NCI-H345 treated with DMSO at 0.1 percent for 48 hours (cell line): ENCODE data around the gene GSKIP.

Experiments used
- DNase-seq: peaks from one replicate; lab custom pipeline; 2025; ENCODE audit not compliant: unreplicated experiment; lab: John Stamatoyannopoulos, UW

GSKIP gene

GRCh38 chr14:96376093-96376492, 12.8 kb downstream of the GSKIP start:
- no peak for DNase-seq

- no peak for DNase-seq
Observed at GRCh38 chr14:96380735-96381134, 17.4 kb downstream of the GSKIP start.

DNA sequence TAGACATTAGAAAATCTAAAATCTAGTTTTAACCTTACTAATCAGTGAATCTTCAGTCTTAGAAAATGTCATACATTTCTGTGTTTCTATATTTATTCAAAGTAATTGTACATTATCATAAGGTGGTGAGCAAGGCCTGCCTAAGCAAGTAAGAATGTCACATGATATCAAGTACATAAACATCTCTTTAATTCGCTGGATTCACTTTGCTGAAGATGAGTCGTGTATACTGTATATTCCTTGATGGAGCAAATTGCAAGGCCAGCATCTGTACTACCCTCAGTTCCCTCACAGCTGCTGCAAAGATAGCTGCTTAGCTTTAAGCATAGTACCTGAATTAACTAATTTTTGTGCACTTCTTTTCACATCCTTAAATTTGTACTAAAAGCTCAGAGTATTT, 20.1 kb downstream of the GSKIP start:
- DNase-seq: no peak

- DNase-seq: no peak
Observed at GRCh38 chr14:96384053-96384452, 20.7 kb downstream of the GSKIP start.

GRCh38 chr14:96384740-96385139, 21.4 kb downstream of the GSKIP start:
- DNase-seq: no peak

DNA sequence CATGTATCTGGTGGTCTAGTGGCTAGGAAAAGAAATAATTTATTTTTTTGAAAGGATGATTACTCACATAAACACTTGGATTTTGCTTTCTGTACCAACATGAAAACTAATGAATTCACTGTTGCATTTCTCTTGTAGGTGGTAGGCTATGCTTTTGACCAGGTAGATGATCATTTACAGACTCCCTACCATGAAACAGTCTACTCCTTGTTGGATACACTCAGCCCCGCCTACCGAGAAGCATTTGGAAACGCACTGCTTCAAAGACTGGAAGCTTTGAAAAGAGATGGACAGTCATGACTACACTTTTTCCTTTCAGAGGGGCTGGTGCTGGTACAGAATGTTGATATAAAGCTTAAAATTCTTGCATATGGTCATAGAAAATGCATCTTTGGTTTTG, 22.1 kb downstream of the GSKIP start:
- no peak for DNase-seq

- no peak for DNase-seq
Observed at GRCh38 chr14:96390965-96391292, 27.6 kb downstream of the GSKIP start.

DNA sequence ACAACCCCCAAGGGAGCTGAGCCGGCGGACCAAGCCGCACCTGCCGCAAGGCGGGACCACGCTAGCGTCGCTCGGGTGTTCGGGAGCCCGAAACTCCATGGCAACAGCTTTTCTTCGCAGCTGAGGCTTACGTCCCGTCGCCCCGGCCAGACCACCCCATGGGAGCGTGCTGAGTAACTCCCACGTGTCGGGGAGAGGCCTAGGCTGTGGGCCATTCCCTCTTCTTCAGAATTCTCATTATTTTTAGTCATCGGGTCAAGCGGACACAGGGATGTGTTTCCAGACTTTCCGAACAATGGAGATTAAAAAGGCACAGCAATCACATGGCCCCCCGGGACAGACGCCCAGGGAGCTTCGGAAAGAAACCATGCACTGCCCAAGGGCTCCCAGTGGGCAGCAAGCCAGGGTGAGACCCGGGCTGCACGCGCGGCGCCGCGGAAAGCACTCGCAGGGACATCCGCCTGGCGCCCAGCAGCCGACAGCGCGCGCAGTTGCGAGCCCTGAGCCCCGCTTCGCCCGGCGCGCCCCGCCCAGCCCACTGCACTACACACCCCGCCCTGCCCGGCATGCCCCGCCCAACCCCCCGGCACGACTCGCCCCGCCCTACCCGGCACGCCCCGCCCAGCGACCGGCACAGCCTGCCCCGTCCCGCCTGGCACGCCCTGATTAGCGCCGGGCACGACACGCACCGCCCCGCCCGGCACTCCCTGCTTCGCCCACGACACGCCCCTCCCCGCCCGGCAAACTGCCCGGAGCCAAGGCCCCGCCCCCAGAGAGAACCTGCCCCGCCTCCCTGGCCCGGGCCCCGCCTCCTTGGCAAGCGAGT, 28.2 kb downstream of the GSKIP start:
- peak; percentile 91 for DNase-seq

DNA sequence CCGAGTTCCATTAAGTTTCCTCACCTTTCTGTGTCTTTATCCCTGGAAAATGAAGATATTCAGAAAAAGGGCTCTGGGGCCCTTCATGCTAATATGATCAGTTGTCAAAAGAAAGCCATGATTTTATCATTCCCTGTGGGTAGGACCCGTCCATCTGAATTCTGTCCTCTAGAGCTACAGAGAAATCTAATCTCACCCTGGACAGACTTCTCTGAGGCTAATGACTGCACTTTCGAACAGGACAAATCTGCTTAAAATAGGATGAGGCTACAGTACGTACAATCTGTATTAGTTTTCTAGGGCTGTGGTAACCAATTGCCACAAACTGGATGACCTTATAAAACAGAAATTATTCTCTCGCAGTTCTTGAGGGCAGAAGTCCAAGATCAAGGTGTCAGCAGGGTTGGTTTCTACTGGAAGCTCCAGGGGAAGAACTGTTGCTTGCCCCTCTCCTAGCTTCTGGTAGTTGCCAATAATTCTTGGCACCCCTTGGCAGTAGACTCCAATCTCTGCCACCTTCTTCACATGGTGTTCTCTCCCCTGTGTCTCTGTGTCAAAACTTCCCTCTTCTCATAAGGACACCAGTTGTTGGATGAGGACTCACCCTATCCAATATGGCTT, 29.9 kb downstream of the GSKIP start:
- DNase-seq: no peak

DNA sequence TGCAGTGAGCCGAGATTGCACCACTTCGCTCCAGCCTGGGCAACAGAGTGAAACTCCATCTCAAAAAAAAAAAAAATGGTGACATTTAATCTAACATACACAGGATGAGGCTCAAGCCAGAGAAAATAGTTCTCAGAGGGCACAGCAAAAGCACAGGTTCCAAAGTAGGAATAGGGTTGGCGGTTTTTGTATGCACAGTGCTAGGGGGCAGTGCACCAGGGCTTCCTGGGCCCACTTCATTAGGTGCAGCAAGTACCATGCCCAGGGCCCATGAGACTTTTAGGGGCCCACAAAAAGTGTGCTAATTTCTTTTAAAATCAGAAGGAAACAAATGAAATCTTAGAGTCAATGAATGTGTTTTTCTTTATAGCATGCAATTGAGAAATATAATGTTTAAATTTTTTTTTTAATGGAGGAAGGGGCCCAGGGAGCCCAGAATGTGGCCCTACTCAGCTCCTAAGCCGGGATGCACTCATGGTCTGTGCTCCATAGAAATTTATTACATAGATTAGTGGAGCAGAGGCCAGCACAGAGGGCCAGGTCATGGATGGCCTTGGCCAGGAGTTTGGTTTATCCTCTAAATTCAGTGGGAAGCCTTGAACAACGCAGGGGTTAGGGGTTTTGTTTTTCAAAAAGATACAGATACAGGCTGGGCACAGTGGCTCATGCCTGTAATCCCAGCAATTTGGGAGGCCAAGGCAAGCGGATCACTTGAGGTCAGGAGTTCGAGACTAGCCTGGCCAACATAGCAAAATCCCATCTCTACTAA, 30.9 kb downstream of the GSKIP start:
- no peak for DNase-seq

GRCh38 chr14:96398432-96398831, 35.1 kb downstream of the GSKIP start:
- DNase-seq: no peak

- no peak for DNase-seq
Observed at GRCh38 chr14:96398921-96399320, 35.6 kb downstream of the GSKIP start.

DNA sequence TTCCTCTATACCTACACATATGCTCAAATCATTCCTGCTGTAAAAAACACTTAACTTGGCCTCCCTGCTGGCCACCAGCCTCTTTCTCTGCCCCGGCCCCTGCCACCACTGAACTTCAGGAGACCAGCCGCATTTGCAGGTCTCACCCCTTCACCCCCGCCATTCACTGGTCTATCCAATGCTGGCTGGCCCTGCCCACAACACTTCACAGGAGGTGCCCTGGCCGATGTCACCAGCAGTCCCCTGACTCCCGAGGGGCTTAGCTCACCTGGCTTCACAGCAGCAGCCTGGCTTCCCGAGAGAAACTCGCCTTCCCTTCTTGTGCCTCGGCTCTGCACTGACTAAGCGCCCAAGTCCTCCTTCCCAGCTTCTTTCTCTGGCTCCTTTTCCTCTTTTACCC, 36.1 kb downstream of the GSKIP start:
- DNase-seq: no peak

- no peak for DNase-seq
Observed at GRCh38 chr14:96400495-96400894, 37.2 kb downstream of the GSKIP start.

GRCh38 chr14:96403409-96403808, 40.1 kb downstream of the GSKIP start:
- no peak for DNase-seq

DNA sequence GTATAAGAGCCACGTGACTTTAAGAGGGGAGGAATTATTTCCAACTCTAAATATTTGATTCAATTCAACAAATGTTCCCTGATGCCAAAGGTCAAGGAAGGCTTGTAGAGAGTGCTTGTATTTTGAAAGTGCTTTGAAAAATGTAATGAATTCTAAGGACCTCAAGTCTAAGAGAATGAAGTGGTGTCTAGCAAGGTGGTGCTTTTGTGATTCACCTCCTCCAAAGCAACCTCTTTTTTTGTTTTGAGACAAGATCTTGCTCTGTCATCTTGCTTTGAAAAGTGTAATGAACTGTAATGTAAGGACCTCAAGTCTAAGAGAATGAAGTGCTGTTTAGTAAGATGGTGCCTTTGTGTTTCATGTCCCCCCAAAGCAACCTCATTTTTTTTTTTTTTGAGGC, 42.4 kb downstream of the GSKIP start:
- DNase-seq: no peak

GRCh38 chr14:96407935-96408570, 44.7 kb downstream of the GSKIP start:
- no peak for DNase-seq

- DNase-seq: no peak
Observed at GRCh38 chr14:96408608-96409007, 45.3 kb downstream of the GSKIP start.

DNA sequence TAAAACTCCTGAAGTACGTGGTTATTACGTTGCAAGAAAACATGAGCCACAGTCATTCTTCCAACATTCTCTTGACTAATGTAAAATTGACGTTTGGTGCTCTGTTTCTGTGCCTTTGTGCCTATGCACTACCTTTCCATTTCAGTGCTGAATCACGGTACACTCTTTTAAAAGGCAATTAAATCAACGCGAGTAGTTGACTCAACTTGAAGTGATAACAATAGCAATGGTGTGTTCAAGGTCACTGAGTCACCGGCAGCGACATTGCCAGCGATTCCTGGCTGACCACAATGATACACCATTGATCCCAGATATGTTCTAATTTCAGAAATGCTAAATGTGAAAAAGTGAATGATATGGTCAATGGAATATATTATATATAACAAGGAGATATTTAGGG, 46.4 kb downstream of the GSKIP start:
- no peak for DNase-seq

GRCh38 chr14:96410119-96410518, 46.8 kb downstream of the GSKIP start:
- DNase-seq: no peak

- DNase-seq: no peak
Observed at GRCh38 chr14:96413526-96413925, 50.2 kb downstream of the GSKIP start.

DNA sequence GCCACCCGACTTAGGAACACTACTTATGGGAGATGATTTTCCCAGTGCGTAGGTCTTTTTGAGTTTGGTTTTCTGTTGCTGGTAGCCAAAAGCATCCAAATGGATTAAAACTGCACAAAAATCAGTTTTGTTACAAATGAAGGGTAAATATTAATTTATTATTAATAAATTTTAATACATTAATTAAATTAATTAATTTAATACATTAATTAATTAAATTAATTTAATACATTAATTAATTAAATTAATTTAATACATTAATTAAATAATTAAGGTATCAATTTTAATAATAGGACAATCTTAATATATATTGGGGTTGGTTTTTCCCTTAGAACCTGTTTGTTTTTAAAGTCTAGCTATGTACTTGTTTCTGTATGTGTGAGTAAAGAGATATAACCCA, 52.2 kb downstream of the GSKIP start:
- DNase-seq: no peak
